ENCODE measurements around the gene EHD2. TPM values are rescaled to one million over a fixed set of nuclear protein-coding genes. Genes with fewer than 3 reads are reported as not detected.

The EHD2 gene
- total and polyA plus RNA-seq, 2 of the 13 experiments (the other 11 are each of a cell fraction or from before 2014, with no cell fraction given) = 0.09 to 0.28 TPM

DNA sequence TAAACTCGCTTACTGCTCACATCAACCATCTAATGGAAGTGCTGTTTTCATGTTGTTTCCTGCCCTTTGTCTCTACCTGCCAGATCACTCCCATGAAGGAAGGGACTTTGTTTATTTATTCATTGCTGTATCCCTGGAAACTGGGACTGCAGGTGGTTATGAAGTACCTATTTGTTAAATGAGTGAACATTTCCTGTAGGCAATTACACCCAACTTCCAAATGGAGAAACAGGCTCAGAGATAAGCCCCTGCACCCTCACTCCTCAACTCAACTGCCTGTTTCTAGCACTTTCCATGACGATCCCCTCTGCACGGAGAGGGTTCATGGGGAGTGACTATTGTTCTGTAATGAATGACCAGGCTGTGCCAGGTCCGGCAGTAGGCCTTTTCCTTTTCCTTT lies 63.3 kb downstream of the EHD2 start:
- Histone ChIP-seq H3K4me2 (ENCODE audit: low read depth, low read length) (peak overlapping the region; percentile 43), H3K9me3 (ENCODE audit: low read length) (no peaks in the 10 kb centered on the region), H3K79me2 (ENCODE audit: insufficient read depth, low read length) (peaks cover 18% of the 10 kb centered on the region), H3K36me3 (replicated peaks in 1 of 2; ENCODE audit: control insufficient read depth in 1 of 2, insufficient read depth in 2 of 2, low read length in 2 of 2) (peaks cover 0 to 10% of the 10 kb centered on the region in 2 experiments; a peak in 3 of 5 replicates), H3K27me3 (ENCODE audit: control insufficient read depth in 1 of 2, insufficient read depth in 2 of 2, low read length in 2 of 2) (no peaks in the 10 kb centered on the region; a peak in 1 of 5 replicates), H2AFZ (ENCODE audit: low read length) (no peak overlapping the region), H3K27ac (ENCODE audit: extremely low read length, insufficient read depth, low read length) (peak overlapping the region; percentile 66), H3K9ac (ENCODE audit: insufficient read depth, low read depth, low read length) (peak overlapping the region; percentile 47), H4K20me1 (ENCODE audit: insufficient read depth, low read length) (no peaks in the 10 kb centered on the region), H3K4me3 (replicated peaks in 1 of 3; ENCODE audit: insufficient read depth in 1 of 3, low read depth in 2 of 3, low read length in 3 of 3) (no peak overlapping the region), H3K4me1 (ENCODE audit: insufficient read depth, low read length) (peaks cover 54% of the 10 kb centered on the region)
- ChIA-PET CTCF (ENCODE audit: low intra/inter-chr PET ratio, low total read pairs) (no interaction called here), POLR2A (no interaction called here)
- intact Hi-C loops (cut with micrococcal nuclease; ENCODE audit: unreplicated experiment) (no loop called here), in situ Hi-C loops (cut with HindIII; ENCODE audit: extremely low pct_ligation_motif_present, low pct_unique_long_range_greater_than_20kb) (no loop called here)
- no TSS peak for BruUV-seq (replicated peaks)
- FAIRE-seq (peak; percentile 12), ATAC-seq (peak; percentile 24; the same call in 2 of the 3 replicates), DNase-seq (ENCODE audit: low spot score) (peak; percentile 77)
- 5% methylated on average over 4 of the region's 4 CpGs for WGBS (ENCODE audit: low lambda C conversion rate)
- TF ChIP-seq, protein P1, sequence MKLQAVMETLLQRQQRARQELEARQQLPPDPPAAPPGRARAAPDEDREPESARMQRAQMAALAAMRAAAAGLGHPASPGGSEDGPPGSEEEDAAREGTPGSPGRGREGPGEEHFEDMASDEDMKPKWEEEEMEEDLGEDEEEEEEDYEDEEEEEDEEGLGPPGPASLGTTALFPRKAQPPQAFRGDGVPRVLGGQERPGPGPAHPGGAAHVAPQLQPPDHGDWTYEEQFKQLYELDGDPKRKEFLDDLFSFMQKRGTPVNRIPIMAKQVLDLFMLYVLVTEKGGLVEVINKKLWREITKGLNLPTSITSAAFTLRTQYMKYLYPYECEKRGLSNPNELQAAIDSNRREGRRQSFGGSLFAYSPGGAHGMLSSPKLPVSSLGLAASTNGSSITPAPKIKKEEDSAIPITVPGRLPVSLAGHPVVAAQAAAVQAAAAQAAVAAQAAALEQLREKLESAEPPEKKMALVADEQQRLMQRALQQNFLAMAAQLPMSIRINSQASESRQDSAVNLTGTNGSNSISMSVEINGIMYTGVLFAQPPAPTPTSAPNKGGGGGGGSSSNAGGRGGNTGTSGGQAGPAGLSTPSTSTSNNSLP (IDR thresholded peaks at IDR 0.05; ENCODE audit: low read depth, low read length) = peak; percentile 80
- peak; percentile 60 for TF ChIP-seq RFX3 (CRISPR knock-in tag; IDR thresholded peaks at IDR 0.05)
- TF ChIP-seq, protein P2, sequence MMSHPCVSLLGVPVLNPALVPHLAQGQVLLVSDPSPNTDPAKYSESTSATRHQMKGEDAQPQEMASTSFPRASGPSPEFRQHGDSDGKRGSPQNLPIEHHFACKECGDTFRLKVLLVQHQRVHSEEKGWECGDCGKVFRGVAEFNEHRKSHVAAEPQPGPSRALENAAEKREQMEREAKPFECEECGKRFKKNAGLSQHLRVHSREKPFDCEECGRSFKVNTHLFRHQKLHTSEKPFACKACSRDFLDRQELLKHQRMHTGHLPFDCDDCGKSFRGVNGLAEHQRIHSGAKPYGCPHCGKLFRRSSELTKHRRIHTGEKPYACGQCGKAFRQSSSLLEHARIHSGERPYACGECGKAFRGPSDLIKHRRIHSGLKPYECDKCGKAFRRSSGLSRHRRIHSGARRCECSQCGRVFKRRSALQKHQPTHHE (CRISPR knock-in tag; IDR thresholded peaks at IDR 0.05; ENCODE audit: borderline replicate concordance) = no peak
- TF ChIP-seq, protein P3, sequence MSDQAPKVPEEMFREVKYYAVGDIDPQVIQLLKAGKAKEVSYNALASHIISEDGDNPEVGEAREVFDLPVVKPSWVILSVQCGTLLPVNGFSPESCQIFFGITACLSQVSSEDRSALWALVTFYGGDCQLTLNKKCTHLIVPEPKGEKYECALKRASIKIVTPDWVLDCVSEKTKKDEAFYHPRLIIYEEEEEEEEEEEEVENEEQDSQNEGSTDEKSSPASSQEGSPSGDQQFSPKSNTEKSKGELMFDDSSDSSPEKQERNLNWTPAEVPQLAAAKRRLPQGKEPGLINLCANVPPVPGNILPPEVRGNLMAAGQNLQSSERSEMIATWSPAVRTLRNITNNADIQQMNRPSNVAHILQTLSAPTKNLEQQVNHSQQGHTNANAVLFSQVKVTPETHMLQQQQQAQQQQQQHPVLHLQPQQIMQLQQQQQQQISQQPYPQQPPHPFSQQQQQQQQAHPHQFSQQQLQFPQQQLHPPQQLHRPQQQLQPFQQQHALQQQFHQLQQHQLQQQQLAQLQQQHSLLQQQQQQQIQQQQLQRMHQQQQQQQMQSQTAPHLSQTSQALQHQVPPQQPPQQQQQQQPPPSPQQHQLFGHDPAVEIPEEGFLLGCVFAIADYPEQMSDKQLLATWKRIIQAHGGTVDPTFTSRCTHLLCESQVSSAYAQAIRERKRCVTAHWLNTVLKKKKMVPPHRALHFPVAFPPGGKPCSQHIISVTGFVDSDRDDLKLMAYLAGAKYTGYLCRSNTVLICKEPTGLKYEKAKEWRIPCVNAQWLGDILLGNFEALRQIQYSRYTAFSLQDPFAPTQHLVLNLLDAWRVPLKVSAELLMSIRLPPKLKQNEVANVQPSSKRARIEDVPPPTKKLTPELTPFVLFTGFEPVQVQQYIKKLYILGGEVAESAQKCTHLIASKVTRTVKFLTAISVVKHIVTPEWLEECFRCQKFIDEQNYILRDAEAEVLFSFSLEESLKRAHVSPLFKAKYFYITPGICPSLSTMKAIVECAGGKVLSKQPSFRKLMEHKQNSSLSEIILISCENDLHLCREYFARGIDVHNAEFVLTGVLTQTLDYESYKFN (CRISPR knock-in tag; conservative IDR thresholded peaks at IDR 0.05) = 0 out of 2 replicates have a peak, but pooled peaks have one; percentile 23
- TF ChIP-seq RFX1 (IDR thresholded peaks at IDR 0.05) = peak; percentile 84
- TF ChIP-seq FOXK2 (IDR thresholded peaks at IDR 0.05) = 0 out of 2 replicates have a peak, but pooled peaks have one; percentile 15
- TF ChIP-seq TBX2 (CRISPR knock-in tag; IDR thresholded peaks at IDR 0.05; ENCODE audit: borderline replicate concordance) = peak; percentile 23; the same call in 1 of the 2 replicates
- 0 out of 2 replicates have a peak, but pooled peaks have one; percentile 41 for TF ChIP-seq EHMT2 (IDR thresholded peaks at IDR 0.05; ENCODE audit: borderline replicate concordance, low read depth, low read length)
- TF ChIP-seq SAP130 (CRISPR knock-in tag; IDR thresholded peaks at IDR 0.05; ENCODE audit: low read depth) = peak; percentile 54
- TF ChIP-seq, protein P4, sequence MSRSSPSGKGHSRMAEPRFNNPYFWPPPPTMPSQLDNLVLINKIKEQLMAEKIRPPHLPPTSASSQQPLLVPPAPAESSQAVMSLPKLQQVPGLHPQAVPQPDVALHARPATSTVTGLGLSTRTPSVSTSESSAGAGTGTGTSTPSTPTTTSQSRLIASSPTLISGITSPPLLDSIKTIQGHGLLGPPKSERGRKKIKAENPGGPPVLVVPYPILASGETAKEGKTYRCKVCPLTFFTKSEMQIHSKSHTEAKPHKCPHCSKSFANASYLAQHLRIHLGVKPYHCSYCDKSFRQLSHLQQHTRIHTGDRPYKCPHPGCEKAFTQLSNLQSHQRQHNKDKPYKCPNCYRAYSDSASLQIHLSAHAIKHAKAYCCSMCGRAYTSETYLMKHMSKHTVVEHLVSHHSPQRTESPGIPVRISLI (CRISPR knock-in tag; IDR thresholded peaks at IDR 0.05; ENCODE audit: borderline replicate concordance) = 0 out of 2 replicates have a peak, but pooled peaks have one; percentile 15
- TF ChIP-seq MED1 (CRISPR knock-in tag; IDR thresholded peaks at IDR 0.05) = peak; percentile 14; the same call in 1 of the 2 replicates
- peak; percentile 66 for TF ChIP-seq ELF3 (CRISPR knock-in tag; IDR thresholded peaks at IDR 0.05)
- no peak for TF ChIP-seq MAFK (conservative IDR thresholded peaks at IDR 0.05 in 1 of 2, IDR thresholded peaks at IDR 0.05 in 1 of 2; ENCODE audit: low read length in 2 of 2)
- no peak for TF ChIP-seq SOX13 (IDR thresholded peaks at IDR 0.05)
- TF ChIP-seq SOX13 (CRISPR knock-in tag; conservative IDR thresholded peaks at IDR 0.05 in 1 of 2, IDR thresholded peaks at IDR 0.05 in 1 of 2) = peak in 1 of 2 experiments; percentile 14; a peak in 1 of 4 replicates
- TF ChIP-seq FOXP1 (IDR thresholded peaks at IDR 0.05) = no peak
- TF ChIP-seq FOXP1 (CRISPR knock-in tag; IDR thresholded peaks at IDR 0.05) = no peak
- TF ChIP-seq NRL (CRISPR knock-in tag; IDR thresholded peaks at IDR 0.05; ENCODE audit: borderline replicate concordance) = no peak

All from HepG2 (cell line).